PFSK-1 (cell line): ENCODE data around the gene CNIH3.

ENCODE experiments used
- FOXP2 ChIP-seq: optimal IDR thresholded peaks from 2 replicates; pipeline ENCODE3; 2011; ENCODE audit warnings: borderline replicate concordance, control low read depth, inconsistent platforms; ENCODE audit not compliant: insufficient read depth; ENCODE audit errors: extremely low read length, extremely low read depth
- SIN3A ChIP-seq: IDR thresholded peaks from 2 replicates; pipeline ENCODE4 v1.6.1; 2012; ENCODE audit warnings: mild to moderate bottlenecking, low read length, moderate library complexity, borderline replicate concordance; ENCODE audit not compliant: insufficient read depth
- TAF1 ChIP-seq: IDR thresholded peaks from 2 replicates; pipeline ENCODE4 v1.6.1; 2012; ENCODE audit warnings: low read length, control low read depth, borderline replicate concordance; ENCODE audit not compliant: insufficient read depth

- TF ChIP-seq TAF1 (no peak), SIN3A (no peak), FOXP2 (no peak)
These were observed 68.9 kb downstream of the CNIH3 start for GRCh38 chr1:224684979-224685425.
